Activated naive CD4-positive, alpha-beta T cell treated with anti-CD3 and anti-CD28 coated beads, Interleukin-2, amount 10 ng/mL, durations not matched to agents 5 hours and 36 hours (primary cell): Measurements from ENCODE around the gene MLXIP. TPM values are rescaled to one million over a fixed set of nuclear protein-coding genes. Genes with fewer than 3 reads are reported as not detected.

ENCODE experiments used
- total RNA-seq, 2 experiments: library from RNA; stranded (reverse); gene quantifications; one replicate each; pipeline ENCODE4 v1.2.3, GENCODE V29; 2021

Gene MLXIP
- total RNA-seq = 10 to 100 TPM; 52.0 to 54.8 TPM

GRCh38 chr12:122078141-122079032 lies at the start of gene MLXIP:
Gene MLXIP (plus strand): TSS chr12:122078756. CDS start chr12:122078854, 98 bp downstream.

GRCh38 chr12:122174155-122174845 lies 95.7 kb downstream of the MLXIP start, which contains the start of gene IL31:
Gene IL31 (minus strand): TSS chr12:122174221. CDS start chr12:122174172, 49 bp downstream.

DNA sequence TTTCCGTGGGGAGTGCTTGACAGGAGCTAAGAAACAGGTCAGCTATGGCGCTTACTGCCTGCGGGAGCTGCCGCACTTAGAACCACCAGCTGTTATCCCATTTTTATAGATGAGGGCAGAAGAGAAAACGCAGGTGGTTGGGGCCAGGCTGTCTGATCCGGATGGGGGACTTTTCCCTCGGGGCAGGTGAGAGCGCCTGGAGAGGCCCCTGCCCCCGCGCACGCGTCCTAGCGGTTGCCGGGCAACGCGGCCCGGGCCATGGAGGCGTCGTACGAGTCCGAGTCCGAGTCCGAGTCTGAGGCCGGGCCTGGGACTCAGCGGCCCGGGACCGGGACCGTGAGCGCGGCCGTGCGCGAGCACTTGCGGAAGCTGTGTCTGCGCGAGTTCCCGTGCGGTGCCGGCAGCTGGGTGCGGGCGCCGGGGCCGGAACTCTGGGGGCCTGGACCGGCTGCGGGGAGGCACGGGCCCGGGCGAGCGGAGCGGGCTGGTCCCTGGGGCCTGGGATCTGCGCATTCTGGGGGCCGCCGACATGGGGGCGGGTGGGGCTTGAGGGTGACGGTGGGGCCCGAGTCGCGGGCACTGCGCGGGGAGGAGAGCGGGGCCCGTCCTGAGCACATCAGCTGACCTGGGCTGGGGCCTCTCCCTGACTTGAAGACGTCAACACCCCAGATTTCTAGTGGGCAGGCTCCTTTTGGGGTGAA lies 104.5 kb downstream of the MLXIP start, which contains the start of gene LRRC43:
Gene LRRC43 (plus strand): TSS at position 237 of the 701 bp plus-strand sequence. CDS start 22 bp downstream, at position 259.

Other genes with a start within 250 kb of the MLXIP start
- gene HPD, start 219.9 kb upstream of the MLXIP start, total RNA-seq = not detected
- gene PSMD9, start 190.0 kb upstream of the MLXIP start, total RNA-seq = 10 to 100 TPM; 66.0 to 67.5 TPM
- 1 to 10 TPM; 1.2 to 1.6 TPM for gene CFAP251, start 160.2 kb upstream of the MLXIP start, total RNA-seq
- 1 to 10 TPM; 8.7 to 9.7 TPM for gene BCL7A, start 56.9 kb upstream of the MLXIP start, total RNA-seq
- not detected for gene IL31, start 95.5 kb downstream of the MLXIP start, total RNA-seq
- not detected for gene LRRC43, start 104.4 kb downstream of the MLXIP start, total RNA-seq
- 1 to 10 TPM; 2.1 TPM for gene B3GNT4, start 125.0 kb downstream of the MLXIP start, total RNA-seq
- gene DIABLO, start 147.3 kb downstream of the MLXIP start, total RNA-seq = 10 to 100 TPM; 34.0 to 35.7 TPM
- gene VPS33A, start 187.7 kb downstream of the MLXIP start, total RNA-seq = 10 to 100 TPM; 24.1 to 25.9 TPM